ENCODE results near the gene PNPLA2. TPM values are rescaled to one million over a fixed set of nuclear protein-coding genes. Genes with fewer than 3 reads are reported as not detected.
A peak's percentile ranks its signal among the peaks of the same experiment; 100 is the strongest.

Gene PNPLA2
- total RNA-seq, 1 experiment from 2014 or later: 93.6 TPM

DNA sequence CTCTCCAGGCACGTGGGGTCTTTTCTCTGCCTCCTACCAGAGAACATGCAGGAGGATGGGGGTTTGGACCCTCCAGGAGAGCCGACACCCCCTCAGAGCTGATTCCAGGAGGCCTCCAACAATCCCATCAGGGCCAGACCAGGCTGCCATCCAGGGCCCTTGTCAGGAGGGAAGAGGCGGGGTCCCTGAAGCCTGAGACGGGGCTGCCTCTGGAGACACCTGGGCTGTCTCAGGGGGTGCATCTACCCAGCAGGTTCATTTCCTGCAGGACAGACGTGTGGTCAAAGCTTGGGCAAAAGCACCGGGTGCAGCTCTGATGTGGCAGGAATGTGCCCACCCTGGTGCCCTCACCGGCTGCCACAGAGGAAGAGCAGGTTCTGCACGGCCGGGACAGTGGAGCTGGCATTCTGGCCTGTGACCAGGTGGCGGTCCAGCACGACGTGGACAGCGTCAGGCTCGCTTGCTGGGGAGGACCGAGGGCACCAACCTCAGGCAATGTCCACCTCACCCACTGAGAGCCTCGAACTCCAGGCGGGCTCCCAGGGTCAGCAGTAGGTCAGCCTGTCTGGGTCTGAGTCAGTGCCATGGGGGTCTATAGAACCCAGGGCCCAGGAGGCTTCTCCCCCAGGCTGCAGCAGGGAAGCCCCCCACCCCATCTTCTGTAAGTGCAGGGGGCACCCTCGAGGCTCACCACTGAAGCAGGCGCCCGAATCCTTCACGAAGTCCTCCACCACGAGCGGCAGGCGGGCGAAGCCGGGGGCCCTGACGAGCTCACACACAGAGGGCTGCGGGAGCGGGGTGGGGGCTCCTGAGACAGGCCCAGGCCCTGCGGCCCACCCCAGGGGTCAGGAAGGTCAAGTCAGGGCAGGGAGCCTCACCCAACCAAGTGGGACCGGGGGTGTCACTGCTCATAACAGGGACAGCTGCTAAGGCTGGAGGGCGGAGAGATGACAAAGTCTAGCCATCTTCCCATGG lies 47.8 kb upstream of the PNPLA2 start:
- H3K9me3 ChIP-seq: no peaks in the 10 kb centered on the region
- Mint-ChIP-seq H3K27me3 (ENCODE audit: insufficient read depth, unreplicated experiment) (no peaks in the 10 kb centered on the region), H3K4me1 (ENCODE audit: low read depth, unreplicated experiment) (no peaks in the 10 kb centered on the region), H3K27ac (ENCODE audit: unreplicated experiment) (no peak overlapping the region), H3K4me3 (ENCODE audit: unreplicated experiment) (no peak overlapping the region), H3K9me3 (ENCODE audit: unreplicated experiment) (no peaks in the 10 kb centered on the region), H3K36me3 (ENCODE audit: insufficient read depth, unreplicated experiment) (peaks cover 58% of the 10 kb centered on the region)
- ChIA-PET CTCF (no interaction called here), POLR2A (no interaction called here)
- H3K27me3 ChIP-seq (replicated peaks; ENCODE audit: control insufficient read depth, insufficient read depth, low read length): no peaks in the 10 kb centered on the region
- no peak overlapping the region for H3K4me3 ChIP-seq (ENCODE audit: low read depth, low read length)
- intact Hi-C loops (cut with micrococcal nuclease; ENCODE audit: unreplicated experiment): no loop called here
- peaks cover 4% of the 10 kb centered on the region for H3K36me3 ChIP-seq (ENCODE audit: control insufficient read depth, insufficient read depth, low read length)
- BruUV-seq (replicated peaks): no TSS peak
- DNase-seq: peak in 1 of 2 experiments; percentile 31
- peaks cover 5% of the 10 kb centered on the region for H3K4me1 ChIP-seq
- TF ChIP-seq, protein P1, sequence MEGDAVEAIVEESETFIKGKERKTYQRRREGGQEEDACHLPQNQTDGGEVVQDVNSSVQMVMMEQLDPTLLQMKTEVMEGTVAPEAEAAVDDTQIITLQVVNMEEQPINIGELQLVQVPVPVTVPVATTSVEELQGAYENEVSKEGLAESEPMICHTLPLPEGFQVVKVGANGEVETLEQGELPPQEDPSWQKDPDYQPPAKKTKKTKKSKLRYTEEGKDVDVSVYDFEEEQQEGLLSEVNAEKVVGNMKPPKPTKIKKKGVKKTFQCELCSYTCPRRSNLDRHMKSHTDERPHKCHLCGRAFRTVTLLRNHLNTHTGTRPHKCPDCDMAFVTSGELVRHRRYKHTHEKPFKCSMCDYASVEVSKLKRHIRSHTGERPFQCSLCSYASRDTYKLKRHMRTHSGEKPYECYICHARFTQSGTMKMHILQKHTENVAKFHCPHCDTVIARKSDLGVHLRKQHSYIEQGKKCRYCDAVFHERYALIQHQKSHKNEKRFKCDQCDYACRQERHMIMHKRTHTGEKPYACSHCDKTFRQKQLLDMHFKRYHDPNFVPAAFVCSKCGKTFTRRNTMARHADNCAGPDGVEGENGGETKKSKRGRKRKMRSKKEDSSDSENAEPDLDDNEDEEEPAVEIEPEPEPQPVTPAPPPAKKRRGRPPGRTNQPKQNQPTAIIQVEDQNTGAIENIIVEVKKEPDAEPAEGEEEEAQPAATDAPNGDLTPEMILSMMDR (IDR thresholded peaks at IDR 0.05; ENCODE audit: insufficient read depth in 1 of 2, low read depth in 1 of 2, low read length in 1 of 2, severe bottlenecking in 1 of 2, unreplicated experiment in 1 of 2): no peak

DNA sequence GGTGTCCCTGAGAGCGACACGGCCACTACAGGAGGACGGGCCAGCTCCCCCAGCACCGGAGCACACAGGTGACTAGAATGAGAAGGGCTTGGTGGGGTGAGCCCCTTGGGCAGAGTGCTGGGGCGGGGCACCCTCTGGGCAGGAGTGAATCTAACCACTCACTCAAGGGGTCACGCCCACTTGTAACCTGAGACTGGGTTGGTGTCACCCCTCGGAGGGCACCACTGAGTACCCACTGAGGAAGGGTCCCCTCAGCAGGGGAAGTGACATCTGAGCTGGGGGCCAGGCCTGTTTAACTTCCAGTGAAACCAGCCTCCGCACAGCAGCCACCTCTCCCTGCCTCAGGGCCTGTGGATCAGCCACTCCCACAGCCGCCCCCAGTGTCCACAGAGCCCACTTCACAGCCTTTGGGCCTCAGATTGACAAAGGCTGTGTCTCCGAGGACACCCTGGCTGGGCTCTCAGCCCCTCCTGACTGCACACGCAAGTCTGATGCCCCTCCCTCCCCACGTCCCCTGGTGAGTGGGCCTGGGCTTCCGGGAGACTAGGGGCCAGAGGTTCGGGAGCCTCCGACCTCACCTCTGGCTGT lies 47.0 kb upstream of the PNPLA2 start:
- no peaks in the 10 kb centered on the region for H3K27me3 ChIP-seq (replicated peaks; ENCODE audit: control insufficient read depth, insufficient read depth, low read length)
- peak in 1 of 2 experiments; percentile 32 for DNase-seq
- H3K4me3 ChIP-seq (ENCODE audit: low read depth, low read length): no peak overlapping the region
- peaks cover 8% of the 10 kb centered on the region for H3K4me1 ChIP-seq
- H3K36me3 ChIP-seq (ENCODE audit: control insufficient read depth, insufficient read depth, low read length): peaks cover 4% of the 10 kb centered on the region
- Mint-ChIP-seq H3K27ac (ENCODE audit: unreplicated experiment) (no peak overlapping the region), H3K9me3 (ENCODE audit: unreplicated experiment) (no peaks in the 10 kb centered on the region), H3K36me3 (ENCODE audit: insufficient read depth, unreplicated experiment) (peaks cover 58% of the 10 kb centered on the region), H3K4me1 (ENCODE audit: low read depth, unreplicated experiment) (no peaks in the 10 kb centered on the region), H3K27me3 (ENCODE audit: insufficient read depth, unreplicated experiment) (no peaks in the 10 kb centered on the region), H3K4me3 (ENCODE audit: unreplicated experiment) (no peak overlapping the region)
- no peaks in the 10 kb centered on the region for H3K9me3 ChIP-seq
- ChIA-PET POLR2A (no interaction called here), CTCF (no interaction called here)
- TF ChIP-seq, protein P1 (IDR thresholded peaks at IDR 0.05; ENCODE audit: insufficient read depth in 1 of 2, low read depth in 1 of 2, low read length in 1 of 2, severe bottlenecking in 1 of 2, unreplicated experiment in 1 of 2): no peak
- intact Hi-C loops (cut with micrococcal nuclease; ENCODE audit: unreplicated experiment): no loop called here
- BruUV-seq (replicated peaks): no TSS peak

DNA sequence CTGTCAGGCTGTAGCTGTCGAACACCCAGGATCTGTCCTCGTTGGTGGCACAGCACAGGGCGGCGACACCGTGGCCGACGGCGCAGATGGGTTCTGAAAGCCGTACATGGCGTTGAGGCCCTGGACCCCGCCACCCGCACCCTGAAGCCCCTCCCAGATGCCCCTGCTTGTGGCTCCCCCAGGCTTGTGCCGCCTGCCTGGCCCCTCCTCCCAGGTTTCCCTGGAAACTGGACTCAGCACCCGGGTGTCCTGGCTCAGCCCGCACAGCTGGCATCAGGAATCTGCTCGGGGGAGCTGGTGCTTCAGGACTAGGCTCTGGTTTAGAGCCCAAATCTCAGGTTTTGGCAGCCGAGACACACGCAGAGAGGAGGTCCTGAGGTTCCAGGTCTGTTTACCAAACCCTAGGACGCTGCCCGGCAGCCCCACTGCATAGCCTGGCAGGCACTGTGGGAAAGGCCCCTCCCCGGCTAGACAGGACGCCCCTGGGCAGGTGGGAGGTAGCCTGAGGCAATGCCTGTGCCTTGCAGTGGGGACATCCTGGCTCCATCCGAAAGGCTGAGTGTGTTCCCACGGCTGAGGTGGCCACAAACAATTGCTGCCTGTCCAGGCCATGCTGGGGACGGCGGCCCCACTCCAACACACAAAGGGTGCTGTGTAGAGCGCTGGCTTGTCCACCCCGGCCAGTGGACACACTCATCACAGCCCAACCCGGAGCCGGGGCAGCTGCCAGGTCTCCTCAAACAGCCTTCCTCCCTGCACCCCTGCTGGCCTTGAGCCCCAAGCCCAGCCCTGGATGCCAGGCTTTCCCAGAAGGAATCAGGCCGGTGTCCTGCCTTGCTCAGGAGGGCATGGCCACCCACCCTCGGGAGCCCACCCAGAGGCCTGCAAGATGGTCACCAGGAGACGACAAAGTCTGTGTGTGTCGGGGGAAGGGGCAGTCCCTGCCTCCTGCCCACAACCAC lies 46.0 kb upstream of the PNPLA2 start:
- POLR2A ChIA-PET: no interaction called here
- Mint-ChIP-seq H3K27ac (ENCODE audit: unreplicated experiment) (no peak overlapping the region), H3K9me3 (ENCODE audit: unreplicated experiment) (no peaks in the 10 kb centered on the region), H3K4me1 (ENCODE audit: low read depth, unreplicated experiment) (no peaks in the 10 kb centered on the region), H3K27me3 (ENCODE audit: insufficient read depth, unreplicated experiment) (no peaks in the 10 kb centered on the region), H3K4me3 (ENCODE audit: unreplicated experiment) (no peak overlapping the region), H3K36me3 (ENCODE audit: insufficient read depth, unreplicated experiment) (peaks cover 50% of the 10 kb centered on the region)
- CTCF ChIA-PET: no interaction called here
- Histone ChIP-seq H3K36me3 (ENCODE audit: control insufficient read depth, insufficient read depth, low read length) (peaks cover 4% of the 10 kb centered on the region), H3K9me3 (no peaks in the 10 kb centered on the region), H3K27me3 (replicated peaks; ENCODE audit: control insufficient read depth, insufficient read depth, low read length) (no peaks in the 10 kb centered on the region), H3K4me1 (peaks cover 8% of the 10 kb centered on the region), H3K4me3 (ENCODE audit: low read depth, low read length) (no peak overlapping the region)
- BruUV-seq (replicated peaks): no TSS peak
- intact Hi-C loops (cut with micrococcal nuclease; ENCODE audit: unreplicated experiment): no loop called here
- TF ChIP-seq, protein P1 (IDR thresholded peaks at IDR 0.05; ENCODE audit: insufficient read depth in 1 of 2, low read depth in 1 of 2, low read length in 1 of 2, severe bottlenecking in 1 of 2, unreplicated experiment in 1 of 2): no peak
- DNase-seq: peak in 1 of 2 experiments; percentile 35
